Esophagus squamous epithelium (tissue), 4 donors: ENCODE results near the gene ANLN.

Experiments
- POLR2A ChIP-seq, 4 donors: fragments of 450-650 bp; IDR thresholded peaks; one replicate each; pipeline ENCODE4 v1.6.1; 2017; ENCODE audit warnings: antibody characterized with exemption in 4 of 4, mild to moderate bottlenecking in 4 of 4, moderate library complexity in 3 of 4
- TF ChIP-seq, protein P1 (sequence below), 6 experiments: fragments of 450-650 bp in 4 of 6; fragments of 200-600 bp in 2 of 6; sonication (generic) in 2 of 6; IDR thresholded peaks; one replicate each; pipeline ENCODE4 v1.5.1; 2016 to 2019; ENCODE audit warnings: antibody characterized with exemption in 6 of 6, mild to moderate bottlenecking in 4 of 6, moderate library complexity in 4 of 6

DNA sequence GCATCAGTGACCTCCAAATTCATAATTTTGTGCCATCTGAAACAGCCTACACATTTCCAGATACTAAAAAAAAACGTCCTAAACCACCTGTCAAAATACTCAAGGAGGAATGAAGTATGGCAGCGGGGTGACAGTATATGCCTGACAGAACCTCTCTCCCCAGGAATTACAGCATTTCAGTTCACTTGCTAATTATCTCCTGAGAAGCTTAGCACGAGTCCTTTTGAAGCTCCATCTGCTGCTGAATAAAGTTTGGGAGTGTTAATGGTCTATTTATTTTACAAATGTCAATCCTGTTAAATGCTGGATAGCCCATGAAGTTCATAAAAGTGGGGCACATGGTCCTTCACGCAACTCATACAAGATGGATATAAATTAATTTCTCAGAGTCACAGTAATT, 29.4 kb upstream of the ANLN start:
- TF ChIP-seq, protein P1, sequence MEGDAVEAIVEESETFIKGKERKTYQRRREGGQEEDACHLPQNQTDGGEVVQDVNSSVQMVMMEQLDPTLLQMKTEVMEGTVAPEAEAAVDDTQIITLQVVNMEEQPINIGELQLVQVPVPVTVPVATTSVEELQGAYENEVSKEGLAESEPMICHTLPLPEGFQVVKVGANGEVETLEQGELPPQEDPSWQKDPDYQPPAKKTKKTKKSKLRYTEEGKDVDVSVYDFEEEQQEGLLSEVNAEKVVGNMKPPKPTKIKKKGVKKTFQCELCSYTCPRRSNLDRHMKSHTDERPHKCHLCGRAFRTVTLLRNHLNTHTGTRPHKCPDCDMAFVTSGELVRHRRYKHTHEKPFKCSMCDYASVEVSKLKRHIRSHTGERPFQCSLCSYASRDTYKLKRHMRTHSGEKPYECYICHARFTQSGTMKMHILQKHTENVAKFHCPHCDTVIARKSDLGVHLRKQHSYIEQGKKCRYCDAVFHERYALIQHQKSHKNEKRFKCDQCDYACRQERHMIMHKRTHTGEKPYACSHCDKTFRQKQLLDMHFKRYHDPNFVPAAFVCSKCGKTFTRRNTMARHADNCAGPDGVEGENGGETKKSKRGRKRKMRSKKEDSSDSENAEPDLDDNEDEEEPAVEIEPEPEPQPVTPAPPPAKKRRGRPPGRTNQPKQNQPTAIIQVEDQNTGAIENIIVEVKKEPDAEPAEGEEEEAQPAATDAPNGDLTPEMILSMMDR (IDR thresholded peaks at IDR 0.05) = no peak
- no peak for TF ChIP-seq POLR2A (IDR thresholded peaks at IDR 0.05)
